ENCODE data around the gene MGMT.

MGMT gene

DNA sequence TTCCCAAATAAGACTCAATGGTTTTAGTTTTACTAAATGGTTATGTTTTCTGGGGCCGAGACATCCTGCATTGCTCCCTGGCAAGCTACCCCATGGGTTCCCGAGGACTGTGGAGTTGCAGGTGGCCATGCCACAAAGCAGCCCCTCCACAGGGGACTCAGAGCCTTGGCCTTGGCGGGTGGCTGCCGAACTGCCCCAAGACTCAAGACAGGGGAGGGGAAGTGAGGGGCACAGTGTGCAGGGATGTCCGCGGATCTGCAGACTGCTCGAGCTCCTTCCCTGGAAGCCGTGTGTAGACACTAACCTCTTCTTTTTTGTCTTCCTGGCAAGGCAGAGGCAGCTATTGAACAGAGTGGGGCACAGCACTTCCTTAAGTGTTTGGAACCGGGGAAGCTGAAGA is 342.4 kb downstream of the MGMT start:
- Histone ChIP-seq H3K36me3 (ENCODE audit: insufficient read depth, low read length) (no peaks in the 10 kb centered on the region; the same call in 1 of the 2 replicates), H3K27me3 (ENCODE audit: insufficient read depth, low read length) (no peaks in the 10 kb centered on the region), H3K27ac (ENCODE audit: low read depth, low read length, poor library complexity, severe bottlenecking) (no peak overlapping the region), H3K9me2 (ENCODE audit: low read depth, low read length) (no peaks in the 10 kb centered on the region), H3K79me2 (ENCODE audit: insufficient read depth, low read length) (no peaks in the 10 kb centered on the region), H3K9ac (ENCODE audit: low read length) (no peak overlapping the region), H3K4me2 (ENCODE audit: low read length) (no peak overlapping the region), H4K20me1 (ENCODE audit: insufficient read depth, low read length) (no peaks in the 10 kb centered on the region), H3K4me3 (ENCODE audit: low read depth, low read length, poor library complexity, severe bottlenecking) (no peak overlapping the region), H3F3A (ENCODE audit: insufficient read depth, low read length) (no peaks in the 10 kb centered on the region), H2AFZ (ENCODE audit: low read length) (no peak overlapping the region), H3K4me1 (ENCODE audit: insufficient read depth, low read length, severe bottlenecking) (no peaks in the 10 kb centered on the region), H3K9me3 (ENCODE audit: low read length) (no peaks in the 10 kb centered on the region)
- TF ChIP-seq, protein P1, sequence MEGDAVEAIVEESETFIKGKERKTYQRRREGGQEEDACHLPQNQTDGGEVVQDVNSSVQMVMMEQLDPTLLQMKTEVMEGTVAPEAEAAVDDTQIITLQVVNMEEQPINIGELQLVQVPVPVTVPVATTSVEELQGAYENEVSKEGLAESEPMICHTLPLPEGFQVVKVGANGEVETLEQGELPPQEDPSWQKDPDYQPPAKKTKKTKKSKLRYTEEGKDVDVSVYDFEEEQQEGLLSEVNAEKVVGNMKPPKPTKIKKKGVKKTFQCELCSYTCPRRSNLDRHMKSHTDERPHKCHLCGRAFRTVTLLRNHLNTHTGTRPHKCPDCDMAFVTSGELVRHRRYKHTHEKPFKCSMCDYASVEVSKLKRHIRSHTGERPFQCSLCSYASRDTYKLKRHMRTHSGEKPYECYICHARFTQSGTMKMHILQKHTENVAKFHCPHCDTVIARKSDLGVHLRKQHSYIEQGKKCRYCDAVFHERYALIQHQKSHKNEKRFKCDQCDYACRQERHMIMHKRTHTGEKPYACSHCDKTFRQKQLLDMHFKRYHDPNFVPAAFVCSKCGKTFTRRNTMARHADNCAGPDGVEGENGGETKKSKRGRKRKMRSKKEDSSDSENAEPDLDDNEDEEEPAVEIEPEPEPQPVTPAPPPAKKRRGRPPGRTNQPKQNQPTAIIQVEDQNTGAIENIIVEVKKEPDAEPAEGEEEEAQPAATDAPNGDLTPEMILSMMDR (IDR thresholded peaks at IDR 0.05; ENCODE audit: low read length), result no peak
- no peak for TF ChIP-seq EZH2 (IDR thresholded peaks at IDR 0.05; ENCODE audit: borderline replicate concordance, low read length)

DNA sequence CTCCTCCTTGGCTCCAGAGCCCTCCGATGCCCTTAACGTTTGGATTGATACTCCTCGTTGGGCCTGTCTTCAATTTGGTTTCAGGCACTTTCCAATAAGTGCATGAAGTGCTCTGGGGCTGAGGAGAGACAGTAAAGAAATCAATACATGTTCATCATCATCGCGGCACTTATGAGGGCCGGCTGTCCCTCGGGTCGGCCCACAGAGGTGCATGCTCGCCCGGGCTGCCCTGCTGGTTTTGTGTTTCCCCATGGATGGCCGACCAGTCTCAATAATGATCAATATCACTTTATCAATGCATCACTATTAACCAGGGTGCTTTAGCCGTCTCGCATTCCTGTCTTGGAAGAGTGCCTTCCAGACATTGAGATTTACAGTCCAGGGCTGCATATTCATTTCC is 342.8 kb downstream of the MGMT start:
- no peaks in the 10 kb centered on the region for H3K27me3 ChIP-seq (ENCODE audit: insufficient read depth, low read length)
- no peaks in the 10 kb centered on the region for H3K4me1 ChIP-seq (ENCODE audit: insufficient read depth, low read length, severe bottlenecking)
- no peak overlapping the region for H2AFZ ChIP-seq (ENCODE audit: low read length)
- H3K9ac ChIP-seq (ENCODE audit: low read length), result no peak overlapping the region
- H3K27ac ChIP-seq (ENCODE audit: low read depth, low read length, poor library complexity, severe bottlenecking), result no peak overlapping the region
- H3K36me3 ChIP-seq (ENCODE audit: insufficient read depth, low read length), result no peaks in the 10 kb centered on the region; the same call in 1 of the 2 replicates
- TF ChIP-seq EZH2 (IDR thresholded peaks at IDR 0.05; ENCODE audit: borderline replicate concordance, low read length), result no peak
- TF ChIP-seq, protein P1 (IDR thresholded peaks at IDR 0.05; ENCODE audit: low read length), result no peak
- no peaks in the 10 kb centered on the region for H3K9me2 ChIP-seq (ENCODE audit: low read depth, low read length)
- no peaks in the 10 kb centered on the region for H3K79me2 ChIP-seq (ENCODE audit: insufficient read depth, low read length)
- H3K9me3 ChIP-seq (ENCODE audit: low read length), result no peaks in the 10 kb centered on the region
- no peaks in the 10 kb centered on the region for H4K20me1 ChIP-seq (ENCODE audit: insufficient read depth, low read length)
- no peaks in the 10 kb centered on the region for H3F3A ChIP-seq (ENCODE audit: insufficient read depth, low read length)
- H3K4me3 ChIP-seq (ENCODE audit: low read depth, low read length, poor library complexity, severe bottlenecking), result no peak overlapping the region
- no peak overlapping the region for H3K4me2 ChIP-seq (ENCODE audit: low read length)

DNA sequence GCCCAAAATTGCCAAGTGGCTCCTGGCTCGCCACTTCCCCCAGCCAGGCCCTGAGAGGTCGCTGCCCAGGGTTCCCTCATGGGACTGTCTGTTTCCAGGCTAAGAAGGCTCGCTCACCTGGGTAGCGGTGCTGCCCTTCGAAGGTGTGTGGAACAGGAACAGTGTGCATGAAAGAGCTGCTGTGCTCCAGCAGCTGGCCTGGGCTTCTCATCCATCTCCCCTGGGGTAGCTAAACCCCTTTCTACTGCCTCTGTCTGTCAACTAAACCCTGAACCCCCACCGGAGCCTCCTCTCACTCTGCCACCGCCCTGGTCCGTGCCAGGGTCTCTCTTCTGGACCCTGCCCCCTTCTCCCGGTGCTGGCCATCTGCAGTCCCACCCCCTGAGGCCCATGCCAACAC is 344.2 kb downstream of the MGMT start:
- Histone ChIP-seq H3K4me2 (ENCODE audit: low read length) (no peak overlapping the region), H3K27ac (ENCODE audit: low read depth, low read length, poor library complexity, severe bottlenecking) (no peak overlapping the region), H3K9ac (ENCODE audit: low read length) (no peak overlapping the region), H3F3A (ENCODE audit: insufficient read depth, low read length) (no peaks in the 10 kb centered on the region), H3K4me1 (ENCODE audit: insufficient read depth, low read length, severe bottlenecking) (no peaks in the 10 kb centered on the region), H2AFZ (ENCODE audit: low read length) (no peak overlapping the region), H3K27me3 (ENCODE audit: insufficient read depth, low read length) (no peaks in the 10 kb centered on the region), H3K36me3 (ENCODE audit: insufficient read depth, low read length) (no peaks in the 10 kb centered on the region; the same call in 1 of the 2 replicates), H3K79me2 (ENCODE audit: insufficient read depth, low read length) (no peaks in the 10 kb centered on the region), H3K4me3 (ENCODE audit: low read depth, low read length, poor library complexity, severe bottlenecking) (no peak overlapping the region), H3K9me2 (ENCODE audit: low read depth, low read length) (no peaks in the 10 kb centered on the region), H4K20me1 (ENCODE audit: insufficient read depth, low read length) (no peaks in the 10 kb centered on the region), H3K9me3 (ENCODE audit: low read length) (no peaks in the 10 kb centered on the region)
- TF ChIP-seq, protein P1 (IDR thresholded peaks at IDR 0.05; ENCODE audit: low read length), result no peak
- TF ChIP-seq EZH2 (IDR thresholded peaks at IDR 0.05; ENCODE audit: borderline replicate concordance, low read length), result no peak

All from OCI-LY1 (cell line).